A673 (cell line): Measurements from ENCODE around the gene KAT7.

Experiments
- CTCF ChIP-seq: fragments of 300-800, 200-600 bp; sonication (generic); conservative IDR thresholded peaks from 2 replicates; pipeline ENCODE4 v1.5.1; 2017; ENCODE audit warnings: low read depth, mild to moderate bottlenecking, antibody characterized with exemption, low read length, moderate library complexity, mixed read lengths
- EZH2 ChIP-seq: fragments of 200-600 bp; sonication (generic); IDR thresholded peaks from 2 replicates; pipeline ENCODE4 v1.6.1; 2017; ENCODE audit warnings: borderline replicate concordance, low read depth, mild to moderate bottlenecking, mixed read lengths, antibody characterized with exemption, low read length; ENCODE audit not compliant: poor library complexity, severe bottlenecking

GRCh38 chr17:49861150-49861884 lies 72.8 kb downstream of the KAT7 start:
- TF ChIP-seq CTCF (peak; percentile 96), EZH2 (no peak)
